ENCODE data around the gene RAB3B. TPM values are rescaled to one million over a fixed set of nuclear protein-coding genes. Genes with fewer than 3 reads are reported as not detected.

The RAB3B gene
- 23.1 and 24.7 TPM in 2 replicates for total RNA-seq
- polyA plus RNA-seq: 7.5 and 9.7 TPM in 2 replicates

GRCh38 chr1:51990478-51990965 lies at the start of gene RAB3B:
RAB3B (minus strand) TSS chr1:51990700; CDS start chr1:51977117, 13,583 bp downstream.
- Histone ChIP-seq H2AFZ (peak within 1 kb of the TSS; percentile 90), H3K79me2 (no peaks in the 10 kb centered on the region), H3K27ac (peak within 1 kb of the TSS; percentile 59), H3K4me3 (peak within 1 kb of the TSS; percentile 83), H4K20me1 (ENCODE audit: insufficient read depth, poor library complexity, severe bottlenecking) (no peaks in the 10 kb centered on the region), H3K4me2 (peak within 1 kb of the TSS; percentile 88), H3K9me3 (ENCODE audit: low read depth) (no peaks in the 10 kb centered on the region), H3K27me3 (peaks cover 5% of the 10 kb centered on the region), H3K36me3 (replicated peaks; ENCODE audit: insufficient read depth, low read depth) (no peaks in the 10 kb centered on the region), H3K9me2 (replicated peaks; ENCODE audit: insufficient read depth) (no peaks in the 10 kb centered on the region), H3K4me1 (ENCODE audit: insufficient read depth) (peaks cover 2% of the 10 kb centered on the region)
- TF ChIP-seq CTCF (IDR thresholded peaks at IDR 0.05; ENCODE audit: poor library complexity): no peak
- no peak for TF ChIP-seq EZH2 (IDR thresholded peaks at IDR 0.05; ENCODE audit: borderline replicate concordance)
- no peak for TF ChIP-seq EZH2phosphoT487 (IDR thresholded peaks at IDR 0.05; ENCODE audit: low read depth, severe bottlenecking, unreplicated experiment)
- peak; percentile 92 for DNase-seq (ENCODE audit: low spot score)
- 2% methylated on average over 30 of the region's 46 CpGs for WGBS (ENCODE audit: low lambda C conversion rate, missing lambda C conversion rate)

DNA sequence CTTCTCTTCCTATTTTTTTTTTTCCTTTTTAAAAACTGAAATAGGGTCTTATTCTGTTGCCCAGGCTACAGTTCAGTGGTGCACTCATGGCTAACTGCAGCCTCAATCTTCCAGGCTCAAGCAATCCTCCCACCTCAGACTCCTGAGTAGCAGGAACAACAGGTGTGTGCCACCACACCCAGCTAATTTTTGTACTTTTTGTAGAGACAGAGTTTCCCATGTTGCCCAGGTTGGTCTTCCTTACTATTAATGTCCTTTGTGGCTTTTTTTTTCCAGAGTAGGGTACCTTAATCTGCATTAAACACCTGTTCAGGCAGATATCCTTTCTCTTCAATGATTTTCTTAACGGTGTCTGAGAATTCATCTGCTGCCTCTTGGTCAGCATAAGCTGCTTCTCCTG lies 47.4 kb upstream of the RAB3B start:
- H3K27ac ChIP-seq: peak overlapping the region; percentile 39

DNA sequence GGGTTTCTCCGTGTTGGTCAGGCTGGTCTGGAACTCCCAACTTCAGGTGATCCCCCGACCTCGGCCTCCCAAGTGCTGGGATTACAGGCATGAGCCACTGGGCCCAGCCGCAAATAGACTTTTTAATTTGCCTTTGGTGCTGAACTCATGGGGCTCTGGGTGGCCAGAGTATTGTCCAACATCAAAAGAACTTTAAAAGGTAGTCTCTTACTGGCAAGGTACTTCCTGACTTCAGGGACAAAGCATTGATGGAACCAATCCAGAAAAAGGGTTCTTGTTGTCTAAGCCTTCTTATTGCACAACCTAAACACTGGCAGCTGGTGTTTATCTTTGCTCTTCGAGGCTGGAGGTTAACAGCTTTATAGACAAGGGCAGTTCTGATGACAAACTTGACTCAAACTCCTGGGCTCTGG lies 46.9 kb upstream of the RAB3B start:
- peak overlapping the region; percentile 49 for H3K27ac ChIP-seq
- H3K4me3 ChIP-seq: no peak overlapping the region
- no peaks in the 10 kb centered on the region for H3K27me3 ChIP-seq
- no peaks in the 10 kb centered on the region for H3K9me3 ChIP-seq (ENCODE audit: low read depth)
- peaks cover 16% of the 10 kb centered on the region for H3K4me1 ChIP-seq (ENCODE audit: insufficient read depth)
- 63% methylated on average over 5 of the region's 5 CpGs for WGBS (ENCODE audit: low lambda C conversion rate, missing lambda C conversion rate)
- peak; percentile 42 for DNase-seq (ENCODE audit: low spot score)
- peaks cover 4% of the 10 kb centered on the region for H4K20me1 ChIP-seq (ENCODE audit: insufficient read depth, poor library complexity, severe bottlenecking)
- H3K36me3 ChIP-seq (replicated peaks; ENCODE audit: insufficient read depth, low read depth): no peaks in the 10 kb centered on the region
- peak overlapping the region; percentile 40 for H3K4me2 ChIP-seq
- TF ChIP-seq CTCF (IDR thresholded peaks at IDR 0.05; ENCODE audit: poor library complexity): no peak
- no peak for TF ChIP-seq EZH2 (IDR thresholded peaks at IDR 0.05; ENCODE audit: borderline replicate concordance)
- no peak for TF ChIP-seq EZH2phosphoT487 (IDR thresholded peaks at IDR 0.05; ENCODE audit: low read depth, severe bottlenecking, unreplicated experiment)
- H2AFZ ChIP-seq: no peak overlapping the region
- H3K79me2 ChIP-seq: peaks cover 7% of the 10 kb centered on the region
- H3K9me2 ChIP-seq (replicated peaks; ENCODE audit: insufficient read depth): no peaks in the 10 kb centered on the region

More for the DNA sequence above, 47.4 kb upstream of the RAB3B start:
- Histone ChIP-seq H3K36me3 (replicated peaks; ENCODE audit: insufficient read depth, low read depth) (no peaks in the 10 kb centered on the region), H3K4me3 (no peak overlapping the region), H3K9me3 (ENCODE audit: low read depth) (no peaks in the 10 kb centered on the region), H2AFZ (no peak overlapping the region), H3K27me3 (no peaks in the 10 kb centered on the region), H3K4me2 (peak overlapping the region; percentile 40), H4K20me1 (ENCODE audit: insufficient read depth, poor library complexity, severe bottlenecking) (no peaks in the 10 kb centered on the region), H3K4me1 (ENCODE audit: insufficient read depth) (peaks cover 14% of the 10 kb centered on the region), H3K79me2 (peaks cover 5% of the 10 kb centered on the region), H3K9me2 (replicated peaks; ENCODE audit: insufficient read depth) (no peaks in the 10 kb centered on the region)
- no peak for DNase-seq (ENCODE audit: low spot score)
- no peak for TF ChIP-seq EZH2phosphoT487 (IDR thresholded peaks at IDR 0.05; ENCODE audit: low read depth, severe bottlenecking, unreplicated experiment)
- TF ChIP-seq EZH2 (IDR thresholded peaks at IDR 0.05; ENCODE audit: borderline replicate concordance): no peak
- TF ChIP-seq CTCF (IDR thresholded peaks at IDR 0.05; ENCODE audit: poor library complexity): no peak
- 82% methylated on average over 1 of the region's 1 CpG for WGBS (ENCODE audit: low lambda C conversion rate, missing lambda C conversion rate)
